GM12891 (cell line): ENCODE results near the gene TMEM272.

Experiments used
- POLR2A ChIP-seq: IDR thresholded peaks from 2 replicates; pipeline ENCODE4 v1.6.1; 2011; ENCODE audit warnings: low read depth, low read length, control low read depth
- TAF1 ChIP-seq: IDR thresholded peaks from 2 replicates; pipeline ENCODE4 v1.6.1; 2011; ENCODE audit warnings: low read depth, low read length, control low read depth

DNA sequence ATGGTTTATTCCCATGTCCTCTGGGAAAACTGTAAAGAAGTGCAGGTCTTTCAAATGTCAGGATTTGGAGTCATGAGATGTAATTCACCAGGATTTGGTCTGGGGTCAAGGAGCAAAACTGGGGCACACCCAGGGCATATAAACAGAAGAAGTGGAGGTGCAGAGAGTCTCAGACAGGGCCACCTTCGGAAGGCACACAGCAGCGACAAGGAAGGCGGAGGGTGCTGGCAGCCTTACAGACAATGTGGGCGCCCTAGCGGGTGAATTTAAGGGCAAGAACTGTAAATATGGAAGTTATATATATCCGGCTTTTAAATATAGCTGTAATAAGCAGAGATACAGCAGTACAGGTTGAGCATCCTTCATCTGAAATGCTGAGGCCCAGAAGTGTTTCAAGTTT lies 72.2 kb downstream of the TMEM272 start:
- no peak for TF ChIP-seq POLR2A
- TF ChIP-seq TAF1 = no peak
